ENCODE data around the gene ACE. TPM values are rescaled to one million over a fixed set of nuclear protein-coding genes. Genes with fewer than 3 reads are reported as not detected.
"Not testable (repeated sequence)": the region's sequence is repeated elsewhere in the genome, so short reads cannot be mapped to it uniquely, and the experiment has no call there.

ACE gene
- total RNA-seq, 2 donors from 2014 or later, result 38.3 to 45.2 TPM

DNA sequence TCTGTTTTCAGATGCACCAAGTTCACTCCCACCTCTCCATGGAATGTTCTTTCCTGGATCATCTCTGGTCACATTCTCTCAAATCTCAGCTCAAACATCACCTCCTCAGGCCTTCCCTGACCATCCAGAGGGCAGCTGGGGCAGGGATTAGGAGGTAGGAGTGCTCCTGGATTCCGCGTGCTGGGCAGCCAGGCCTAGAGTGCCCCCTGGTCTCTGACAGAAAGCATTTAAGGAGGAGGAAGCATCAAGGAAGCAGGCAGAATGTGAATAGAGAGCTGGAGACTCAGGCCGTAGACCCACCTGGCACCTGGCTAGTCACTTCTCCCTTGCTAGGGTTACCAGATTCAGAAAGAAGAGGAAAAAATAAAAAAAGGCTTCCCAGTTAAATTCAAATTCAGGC is 28.2 kb upstream of the ACE start:
- Histone ChIP-seq H3K4me1 (no peaks in the 10 kb centered on the region), H3K27me3 (no peaks in the 10 kb centered on the region), H3K9ac (ENCODE audit: low read depth in 2 of 2, low read length in 2 of 2) (no peak overlapping the region), H3K36me3 (no peaks in the 10 kb centered on the region), H3K9me3 (no peaks in the 10 kb centered on the region), H3K27ac (no peak overlapping the region), H3K4me3 (no peak overlapping the region)
- TF ChIP-seq, protein P1, sequence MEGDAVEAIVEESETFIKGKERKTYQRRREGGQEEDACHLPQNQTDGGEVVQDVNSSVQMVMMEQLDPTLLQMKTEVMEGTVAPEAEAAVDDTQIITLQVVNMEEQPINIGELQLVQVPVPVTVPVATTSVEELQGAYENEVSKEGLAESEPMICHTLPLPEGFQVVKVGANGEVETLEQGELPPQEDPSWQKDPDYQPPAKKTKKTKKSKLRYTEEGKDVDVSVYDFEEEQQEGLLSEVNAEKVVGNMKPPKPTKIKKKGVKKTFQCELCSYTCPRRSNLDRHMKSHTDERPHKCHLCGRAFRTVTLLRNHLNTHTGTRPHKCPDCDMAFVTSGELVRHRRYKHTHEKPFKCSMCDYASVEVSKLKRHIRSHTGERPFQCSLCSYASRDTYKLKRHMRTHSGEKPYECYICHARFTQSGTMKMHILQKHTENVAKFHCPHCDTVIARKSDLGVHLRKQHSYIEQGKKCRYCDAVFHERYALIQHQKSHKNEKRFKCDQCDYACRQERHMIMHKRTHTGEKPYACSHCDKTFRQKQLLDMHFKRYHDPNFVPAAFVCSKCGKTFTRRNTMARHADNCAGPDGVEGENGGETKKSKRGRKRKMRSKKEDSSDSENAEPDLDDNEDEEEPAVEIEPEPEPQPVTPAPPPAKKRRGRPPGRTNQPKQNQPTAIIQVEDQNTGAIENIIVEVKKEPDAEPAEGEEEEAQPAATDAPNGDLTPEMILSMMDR (IDR thresholded peaks at IDR 0.05), result no peak
- DNase-seq, result no peak
- intact Hi-C loops (cut with DNase I), result no loop called here

DNA sequence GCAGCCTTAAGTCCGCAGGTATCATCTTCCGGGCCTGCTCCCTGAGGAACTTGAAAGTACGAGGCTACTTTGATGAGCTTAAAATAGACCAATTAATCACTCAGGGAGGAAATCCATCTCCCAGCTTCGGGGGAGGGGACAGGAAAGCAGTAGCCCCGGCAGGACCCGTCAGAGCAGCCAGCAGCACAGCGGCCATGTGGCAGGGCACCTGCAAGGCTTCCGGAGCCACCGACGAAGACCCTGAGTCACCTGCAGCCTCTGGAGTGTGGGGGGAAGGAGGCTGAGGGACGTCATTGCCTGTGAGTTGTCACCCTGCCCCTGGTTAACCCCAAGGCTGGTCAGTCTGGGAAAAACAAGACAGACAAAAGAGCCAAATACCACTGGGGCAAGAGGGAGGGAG is 26.3 kb upstream of the ACE start:
- H3K4me1 ChIP-seq, result no peaks in the 10 kb centered on the region
- no peak overlapping the region for H3K27ac ChIP-seq
- no peak overlapping the region for H3K9ac ChIP-seq (ENCODE audit: low read depth in 2 of 2, low read length in 2 of 2)

DNA sequence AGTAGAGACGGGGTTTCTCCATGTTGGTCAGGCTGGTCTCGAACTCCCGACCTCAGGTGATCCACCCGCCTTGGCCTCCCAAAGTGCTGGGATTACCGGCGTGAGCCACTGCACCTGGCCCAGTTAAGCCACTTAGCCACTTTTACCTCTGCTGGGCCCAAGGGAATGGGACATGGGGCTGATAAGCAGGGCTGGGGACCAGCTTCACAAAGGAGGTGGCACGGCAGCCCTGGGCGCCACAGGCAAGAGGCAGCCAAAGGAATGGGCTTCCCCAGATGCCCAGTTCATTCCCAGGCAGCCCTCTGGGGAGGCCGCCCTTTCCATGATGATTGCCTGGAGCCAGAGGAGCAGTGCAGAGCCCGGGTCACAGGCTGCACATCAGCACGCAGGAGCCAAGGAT is 25.7 kb upstream of the ACE start:
- H3K27me3 ChIP-seq, result no peaks in the 10 kb centered on the region
- H3K9me3 ChIP-seq, result no peaks in the 10 kb centered on the region
- H3K9ac ChIP-seq (ENCODE audit: low read depth in 2 of 2, low read length in 2 of 2), result no peak overlapping the region
- no peak overlapping the region for H3K27ac ChIP-seq
- H3K4me1 ChIP-seq, result no peaks in the 10 kb centered on the region
- TF ChIP-seq, protein P1 (IDR thresholded peaks at IDR 0.05), result no peak
- H3K36me3 ChIP-seq, result no peaks in the 10 kb centered on the region
- intact Hi-C loops (cut with DNase I), result no loop called here
- H3K4me3 ChIP-seq, result no peak overlapping the region
- no peak for DNase-seq

More for the DNA sequence above, 26.3 kb upstream of the ACE start:
- intact Hi-C loops (cut with DNase I), result no loop called here
- H3K9me3 ChIP-seq, result no peaks in the 10 kb centered on the region
- H3K27me3 ChIP-seq, result no peaks in the 10 kb centered on the region
- H3K36me3 ChIP-seq, result no peaks in the 10 kb centered on the region
- TF ChIP-seq, protein P1 (IDR thresholded peaks at IDR 0.05), result no peak
- DNase-seq, result no peak
- no peak overlapping the region for H3K4me3 ChIP-seq

DNA sequence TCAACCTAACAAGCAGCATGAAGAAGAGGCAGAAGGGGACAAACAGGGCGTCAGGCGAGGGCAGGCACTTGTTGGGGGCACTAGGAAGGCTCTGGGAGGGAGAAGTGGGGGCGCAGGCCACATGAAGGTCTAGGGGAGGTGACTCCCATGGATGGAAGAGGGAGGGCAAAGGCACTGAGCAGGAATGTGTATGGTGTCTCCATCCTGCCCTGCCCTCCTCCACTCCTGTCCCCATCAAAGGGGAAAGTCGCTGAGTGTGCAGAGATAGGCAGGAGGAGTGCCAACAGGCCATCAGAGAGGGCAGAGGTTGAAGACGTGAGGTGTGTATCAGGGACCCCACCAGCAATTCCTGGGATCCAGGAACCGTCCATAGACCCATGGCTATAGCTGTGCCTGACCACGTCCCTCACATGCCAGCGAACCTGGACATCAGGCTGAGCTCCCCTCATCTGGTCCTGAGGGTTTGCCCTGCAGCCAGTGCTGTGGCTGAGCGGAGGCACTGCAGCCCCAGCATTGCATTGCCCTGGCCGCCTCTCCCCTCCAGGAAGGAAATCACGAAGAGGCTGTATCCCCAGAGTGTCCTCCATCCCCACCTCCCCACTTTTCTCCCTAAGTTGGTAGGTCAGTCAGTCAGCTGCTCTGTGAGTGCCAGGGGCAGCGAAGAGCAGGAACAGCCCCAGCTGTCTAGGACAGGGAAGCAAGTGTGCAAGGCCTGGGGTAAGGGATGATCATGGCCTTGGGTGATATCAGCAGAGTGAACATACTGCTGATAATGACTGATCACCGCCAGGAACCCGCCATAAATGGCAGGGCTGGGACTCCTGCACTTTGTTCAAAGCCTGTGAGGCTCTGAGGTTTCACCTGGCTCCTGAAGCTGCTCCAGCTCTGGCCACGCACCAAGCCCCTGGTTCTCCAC is 24.6 kb upstream of the ACE start:
- Histone ChIP-seq H3K27ac (no peak overlapping the region), H3K4me1 (no peaks in the 10 kb centered on the region), H3K9ac (ENCODE audit: low read depth in 2 of 2, low read length in 2 of 2) (no peak overlapping the region), H3K4me3 (no peak overlapping the region), H3K27me3 (no peaks in the 10 kb centered on the region), H3K36me3 (no peaks in the 10 kb centered on the region), H3K9me3 (no peaks in the 10 kb centered on the region)
- intact Hi-C loops (cut with DNase I), result no loop called here
- no peak for DNase-seq
- TF ChIP-seq, protein P1 (IDR thresholded peaks at IDR 0.05), result no peak

DNA sequence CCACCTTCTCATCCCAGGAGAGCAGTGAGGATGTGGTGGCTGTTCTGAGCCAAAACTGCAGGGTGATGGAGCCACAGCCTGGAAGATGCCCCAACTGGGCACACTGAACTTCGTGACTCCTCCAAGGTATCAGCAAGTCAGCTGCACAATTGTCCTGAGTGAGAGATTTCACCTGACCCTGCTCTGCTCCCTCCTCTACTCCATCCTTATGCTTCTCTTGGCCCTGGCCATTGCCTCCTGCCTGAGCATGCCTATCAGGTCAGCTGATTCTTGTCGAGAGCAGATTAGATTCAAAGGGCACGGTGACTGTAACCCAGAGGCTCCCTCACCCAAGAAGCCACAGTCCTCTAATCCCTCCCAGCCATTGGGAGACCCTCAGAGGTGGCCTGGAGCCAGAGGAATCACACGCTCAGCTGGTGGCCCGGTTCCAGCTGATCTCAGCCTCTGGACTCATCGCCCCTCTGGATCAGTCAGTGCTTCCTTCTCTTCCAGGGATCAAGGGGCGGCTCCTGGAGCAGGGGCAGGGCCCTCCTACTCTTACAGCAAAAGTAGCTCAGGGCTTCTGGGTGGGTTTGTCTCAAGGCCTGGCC is 23.8 kb upstream of the ACE start:
- intact Hi-C loops (cut with DNase I), result no loop called here
- no peak for DNase-seq
- no peaks in the 10 kb centered on the region for H3K4me1 ChIP-seq

DNA sequence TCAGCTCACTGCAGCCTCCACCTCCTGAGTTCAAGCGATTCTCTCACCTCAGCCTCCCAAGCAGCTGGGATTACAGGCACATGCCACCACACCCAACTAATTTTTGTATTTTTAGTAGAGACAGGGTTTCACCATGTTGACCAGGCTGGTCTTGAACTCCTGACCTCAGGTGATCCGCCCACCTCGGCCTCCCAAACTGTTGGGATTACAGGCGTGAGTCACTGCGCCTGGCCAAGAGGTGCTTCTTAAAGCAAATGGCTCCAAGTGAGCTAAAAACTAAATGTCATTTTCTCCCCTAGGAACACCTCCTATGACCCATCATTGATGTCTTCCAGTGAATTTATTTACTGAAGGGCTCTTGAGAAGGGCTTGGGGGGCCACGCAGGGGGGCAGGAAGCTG is 22.5 kb upstream of the ACE start:
- H3K4me3 ChIP-seq; H3K4me1 ChIP-seq; H3K27me3 ChIP-seq; H3K36me3 ChIP-seq; H3K27ac ChIP-seq; intact Hi-C loops (cut with DNase I); H3K9ac ChIP-seq (ENCODE audit: low read depth in 2 of 2, low read length in 2 of 2); DNase-seq; H3K9me3 ChIP-seq: not testable (repeated sequence)

More for the DNA sequence above, 23.8 kb upstream of the ACE start:
- Histone ChIP-seq H3K9ac (ENCODE audit: low read depth in 2 of 2, low read length in 2 of 2) (no peak overlapping the region), H3K4me3 (no peak overlapping the region), H3K9me3 (no peaks in the 10 kb centered on the region), H3K27me3 (no peaks in the 10 kb centered on the region), H3K36me3 (no peaks in the 10 kb centered on the region), H3K27ac (no peak overlapping the region)
- TF ChIP-seq, protein P1 (IDR thresholded peaks at IDR 0.05), result no peak

All from colonic mucosa (tissue), 4 donors.